Stimulated activated CD8-positive, alpha-beta memory T cell treated with anti-CD3 and anti-CD28 coated beads, Interleukin-4, amount 100 ng/mL, for 24 hours (primary cell): Measurements from ENCODE around the gene THAP8.

Experiments used
- DNase-seq: peaks from one replicate; pipeline ENCODE4 v3.0.0-alpha.2; 2020; ENCODE audit warnings: low read depth

THAP8 gene

GRCh38 chr19:36054119-36054732, at the start of gene THAP8:
TSS of gene THAP8 (minus strand) at chr19:36054285. CDS start at chr19:36054217, 68 bp downstream.
- DNase-seq: peak; percentile 100

- DNase-seq: no peak
Observed at GRCh38 chr19:36103040-36103626, 49.0 kb upstream of the THAP8 start.

GRCh38 chr19:36101550-36102327, 47.7 kb upstream of the THAP8 start:
- no peak for DNase-seq

GRCh38 chr19:36100476-36100875, 46.4 kb upstream of the THAP8 start:
- no peak for DNase-seq

GRCh38 chr19:36099166-36099785, 45.2 kb upstream of the THAP8 start:
- no peak for DNase-seq

GRCh38 chr19:36097036-36097435, 43.0 kb upstream of the THAP8 start:
- no peak for DNase-seq

GRCh38 chr19:36093687-36094086, 39.6 kb upstream of the THAP8 start:
- DNase-seq: no peak

GRCh38 chr19:36093146-36093662, 39.1 kb upstream of the THAP8 start:
- no peak for DNase-seq

GRCh38 chr19:36092566-36092965, 38.5 kb upstream of the THAP8 start:
- no peak for DNase-seq

GRCh38 chr19:36090910-36091695, 37.0 kb upstream of the THAP8 start:
- DNase-seq: no peak

- DNase-seq: no peak
Observed at GRCh38 chr19:36089847-36090246, 35.8 kb upstream of the THAP8 start.

GRCh38 chr19:36086326-36086725, 32.2 kb upstream of the THAP8 start:
- DNase-seq: no peak

GRCh38 chr19:36084231-36085009, 30.3 kb upstream of the THAP8 start:
- no peak for DNase-seq

GRCh38 chr19:36082916-36083315, 28.8 kb upstream of the THAP8 start:
- DNase-seq: no peak

- no peak for DNase-seq
Observed at GRCh38 chr19:36081894-36082293, 27.8 kb upstream of the THAP8 start.

GRCh38 chr19:36081385-36081784, 27.3 kb upstream of the THAP8 start:
- no peak for DNase-seq

- DNase-seq: no peak
Observed at GRCh38 chr19:36079389-36079945, 25.4 kb upstream of the THAP8 start.

GRCh38 chr19:36073121-36073876, 19.2 kb upstream of the THAP8 start:
- no peak for DNase-seq

GRCh38 chr19:36072081-36072480, 18.0 kb upstream of the THAP8 start:
- no peak for DNase-seq
